PC-9 (cell line): Measurements from ENCODE around the gene VLDLR. TPM values are rescaled to one million over a fixed set of nuclear protein-coding genes. Genes with fewer than 3 reads are reported as not detected.

Experiments used
- BruUV-seq: library from RNA; stranded (reverse); fragments of 400-500 nt; replicated peaks from 2 replicates; lab custom pipeline; 2021; lab: Mats Ljungman, UMichigan
- CTCF ChIA-PET: fragments of 300-600 bp; sonication (Branson Sonifier 250); formaldehyde crosslinking; loops from one replicate; lab custom pipeline; 2022; ENCODE audit warnings: antibody characterized with exemption; lab: Charles Lee
- POLR2A ChIA-PET: fragments of 300-600 bp; sonication (Branson Sonifier 250); formaldehyde crosslinking; loops from one replicate; lab custom pipeline; 2022; ENCODE audit warnings: antibody characterized with exemption; ENCODE audit not compliant: unreplicated experiment; lab: Charles Lee
- DNase-seq, 2 experiments: peaks; one replicate each; pipeline versions ENCODE4 v3.0.0 to v3.0.0-alpha.2; 2015 to 2022; ENCODE audit warnings: mixed read lengths in 1 of 2
- H2AFZ ChIP-seq: fragments of 200-600 bp; sonication (generic); 2 replicates; pipeline ENCODE4 v1.8.1; 2017; ENCODE audit warnings: antibody characterized with exemption
- H3F3A ChIP-seq: fragments of 200-600 bp; sonication (generic); 2 replicates; pipeline ENCODE4 v1.8.1; 2017; ENCODE audit warnings: antibody characterized with exemption, mild to moderate bottlenecking, low read depth; ENCODE audit not compliant: insufficient read depth
- H3K27ac ChIP-seq: fragments of 200-600 bp; sonication (generic); 2 replicates; pipeline ENCODE4 v1.6.1; 2016; ENCODE audit warnings: mixed run types
- H3K27me3 ChIP-seq: fragments of 200-600 bp; sonication (generic); 2 replicates; pipeline ENCODE4 v1.6.1; 2016; ENCODE audit warnings: low read depth, mixed run types; ENCODE audit not compliant: insufficient read depth
- H3K36me3 ChIP-seq: fragments of 200-600 bp; sonication (generic); 2 replicates; pipeline ENCODE4 v1.6.1; 2016; ENCODE audit warnings: low read depth, mixed run types
- H3K4me1 ChIP-seq: fragments of 200-600 bp; sonication (generic); replicated peaks from 2 replicates; pipeline ENCODE4 v1.6.1; 2016; ENCODE audit warnings: mixed run types; ENCODE audit not compliant: insufficient read depth
- H3K4me2 ChIP-seq: fragments of 200-600 bp; sonication (generic); 2 replicates; pipeline ENCODE4 v1.6.1; 2017; ENCODE audit warnings: mixed run types
- H3K4me3 ChIP-seq: fragments of 200-600 bp; sonication (generic); 2 replicates; pipeline ENCODE4 v1.6.1; 2016; ENCODE audit warnings: mixed run types
- H3K79me2 ChIP-seq: fragments of 200-600 bp; sonication (generic); 2 replicates; pipeline ENCODE4 v1.6.1; 2017; ENCODE audit warnings: low read depth, mixed run types
- H3K9me2 ChIP-seq: fragments of 200-600 bp; sonication (generic); 2 replicates; pipeline ENCODE4 v1.8.1; 2017; ENCODE audit warnings: mild to moderate bottlenecking; ENCODE audit not compliant: insufficient read depth
- H3K9me3 ChIP-seq: fragments of 200-600 bp; sonication (generic); 2 replicates; pipeline ENCODE4 v1.8.1; 2016; ENCODE audit warnings: low read depth; ENCODE audit not compliant: insufficient read depth
- H4K20me1 ChIP-seq: fragments of 200-600 bp; sonication (generic); 2 replicates; pipeline ENCODE4 v1.8.1; 2017; ENCODE audit not compliant: insufficient read depth
- EZH2 ChIP-seq: fragments of 200-600 bp; sonication (generic); IDR thresholded peaks from 2 replicates; pipeline ENCODE4 v1.8.0; 2017; ENCODE audit warnings: antibody characterized with exemption, low read depth
- intact Hi-C: fragments of 100-400 bp; cut with micrococcal nuclease; formaldehyde crosslinking; loops from one replicate; pipeline ENCODE4 v1.10.0; 2022; ENCODE audit not compliant: unreplicated experiment
- total RNA-seq: library from RNA; stranded (reverse); gene quantifications from 2 replicates; pipeline ENCODE4 v1.2.3, GENCODE V29; 2021
- TF ChIP-seq, protein P1 (sequence below): fragments of 200-600 bp; sonication (generic); conservative IDR thresholded peaks from 2 replicates; pipeline ENCODE4 v1.6.1; 2017; ENCODE audit warnings: mixed run types, antibody characterized with exemption, mild to moderate bottlenecking, moderate library complexity

Gene VLDLR
- total RNA-seq, 1 experiment from 2014 or later, result 8.1 TPM

DNA sequence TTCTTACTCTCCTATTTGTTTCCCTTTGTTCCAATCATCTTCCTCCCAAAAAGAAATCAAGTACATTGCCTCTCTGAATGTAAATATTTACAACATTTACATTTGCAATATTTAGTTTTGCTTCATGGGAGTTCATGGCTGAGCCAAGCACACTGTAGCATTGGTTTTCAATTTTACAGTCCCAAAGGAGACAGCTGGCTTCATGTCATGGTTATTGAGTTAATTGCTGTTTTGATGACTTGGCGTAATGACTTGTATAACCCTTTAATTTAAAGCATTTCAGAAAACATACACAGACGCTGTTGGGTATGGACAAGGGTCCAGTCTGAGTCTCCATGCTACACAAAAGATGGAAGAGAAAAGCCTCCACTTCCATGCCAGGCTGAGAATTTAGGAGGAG, 25.6 kb upstream of the VLDLR start:
- no peak for DNase-seq
- TF ChIP-seq, protein P1, sequence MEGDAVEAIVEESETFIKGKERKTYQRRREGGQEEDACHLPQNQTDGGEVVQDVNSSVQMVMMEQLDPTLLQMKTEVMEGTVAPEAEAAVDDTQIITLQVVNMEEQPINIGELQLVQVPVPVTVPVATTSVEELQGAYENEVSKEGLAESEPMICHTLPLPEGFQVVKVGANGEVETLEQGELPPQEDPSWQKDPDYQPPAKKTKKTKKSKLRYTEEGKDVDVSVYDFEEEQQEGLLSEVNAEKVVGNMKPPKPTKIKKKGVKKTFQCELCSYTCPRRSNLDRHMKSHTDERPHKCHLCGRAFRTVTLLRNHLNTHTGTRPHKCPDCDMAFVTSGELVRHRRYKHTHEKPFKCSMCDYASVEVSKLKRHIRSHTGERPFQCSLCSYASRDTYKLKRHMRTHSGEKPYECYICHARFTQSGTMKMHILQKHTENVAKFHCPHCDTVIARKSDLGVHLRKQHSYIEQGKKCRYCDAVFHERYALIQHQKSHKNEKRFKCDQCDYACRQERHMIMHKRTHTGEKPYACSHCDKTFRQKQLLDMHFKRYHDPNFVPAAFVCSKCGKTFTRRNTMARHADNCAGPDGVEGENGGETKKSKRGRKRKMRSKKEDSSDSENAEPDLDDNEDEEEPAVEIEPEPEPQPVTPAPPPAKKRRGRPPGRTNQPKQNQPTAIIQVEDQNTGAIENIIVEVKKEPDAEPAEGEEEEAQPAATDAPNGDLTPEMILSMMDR, result no peak
- no peak for TF ChIP-seq EZH2
- BruUV-seq, result no TSS peak
- Histone ChIP-seq H3K9me2 (no peaks in the 10 kb centered on the region), H3K9me3 (no peaks in the 10 kb centered on the region; the same call in 1 of the 2 replicates), H3F3A (no peaks in the 10 kb centered on the region), H2AFZ (no peak overlapping the region), H3K36me3 (no peaks in the 10 kb centered on the region), H3K27ac (no peak overlapping the region), H3K4me1 (no peaks in the 10 kb centered on the region), H4K20me1 (no peaks in the 10 kb centered on the region), H3K4me2 (no peak overlapping the region), H3K79me2 (no peaks in the 10 kb centered on the region), H3K4me3 (no peak overlapping the region), H3K27me3 (no peaks in the 10 kb centered on the region)
- ChIA-PET CTCF (no interaction called here), POLR2A (no interaction called here)
- intact Hi-C loops, result no loop called here

DNA sequence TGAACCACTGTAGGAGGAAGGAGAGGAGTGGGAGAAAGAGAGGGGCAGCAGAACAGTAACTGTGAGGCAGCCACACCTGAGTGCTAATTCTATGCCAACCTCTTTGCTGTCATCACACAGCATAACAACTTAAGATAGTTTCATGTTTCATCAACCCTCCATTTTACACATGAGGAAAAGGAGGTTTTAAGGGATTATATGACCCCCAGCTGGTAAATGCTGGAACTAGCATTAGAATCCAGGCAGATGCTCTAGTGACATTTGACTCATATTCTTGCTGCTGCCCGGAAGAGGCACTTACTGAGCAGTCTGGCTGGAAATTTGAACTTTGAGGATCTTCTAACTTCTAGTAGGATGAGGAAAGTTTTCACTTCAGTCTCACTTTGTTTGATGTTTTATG, 24.1 kb upstream of the VLDLR start:
- Histone ChIP-seq H3K9me2 (no peaks in the 10 kb centered on the region), H3K27ac (no peak overlapping the region), H3K4me1 (peaks cover 8% of the 10 kb centered on the region), H3K36me3 (no peaks in the 10 kb centered on the region), H3K4me3 (no peak overlapping the region), H2AFZ (no peak overlapping the region), H3K79me2 (no peaks in the 10 kb centered on the region), H3K27me3 (no peaks in the 10 kb centered on the region), H3F3A (no peaks in the 10 kb centered on the region; the same call in 1 of the 2 replicates), H3K4me2 (no peak overlapping the region), H3K9me3 (no peaks in the 10 kb centered on the region; the same call in 1 of the 2 replicates), H4K20me1 (no peaks in the 10 kb centered on the region)
- BruUV-seq, result no TSS peak
- intact Hi-C loops, result no loop called here
- DNase-seq, result no peak
- ChIA-PET POLR2A (no interaction called here), CTCF (no interaction called here)
- TF ChIP-seq, protein P1, result no peak
- no peak for TF ChIP-seq EZH2

DNA sequence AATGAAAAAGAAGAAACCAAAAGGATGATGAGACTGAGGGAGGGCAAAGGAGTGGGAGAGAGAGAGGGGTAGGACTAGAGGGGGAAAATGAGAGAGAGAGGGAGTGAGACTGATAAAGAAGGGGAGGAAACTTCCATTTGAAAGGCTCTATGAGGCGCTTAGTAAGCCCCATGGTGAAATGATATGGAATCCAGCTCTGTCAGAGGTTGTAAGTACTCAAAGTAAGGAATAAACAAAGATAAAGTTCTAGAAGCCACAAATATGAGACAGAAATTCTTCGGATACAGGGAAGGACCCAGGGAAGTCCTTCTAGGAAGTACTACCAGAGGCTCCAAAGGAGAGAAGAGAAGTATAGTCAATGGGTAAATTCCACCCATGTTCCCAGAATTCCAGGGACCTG, 21.7 kb upstream of the VLDLR start:
- Histone ChIP-seq H3K4me2 (no peak overlapping the region), H3K4me3 (no peak overlapping the region), H3K9me3 (no peaks in the 10 kb centered on the region), H3K27ac (no peak overlapping the region), H3K27me3 (no peaks in the 10 kb centered on the region), H4K20me1 (no peaks in the 10 kb centered on the region), H3K79me2 (no peaks in the 10 kb centered on the region), H2AFZ (no peak overlapping the region), H3F3A (peaks cover 3% of the 10 kb centered on the region; the same call in 1 of the 2 replicates), H3K36me3 (no peaks in the 10 kb centered on the region), H3K4me1 (peaks cover 24% of the 10 kb centered on the region), H3K9me2 (no peaks in the 10 kb centered on the region)
- no TSS peak for BruUV-seq
- ChIA-PET POLR2A (no interaction called here), CTCF (no interaction called here)
- no peak for DNase-seq
- intact Hi-C loops, result no loop called here
- TF ChIP-seq EZH2, result no peak
- TF ChIP-seq, protein P1, result no peak
